Pancreas (tissue), 10 donors: Measurements from ENCODE around the gene EXOC7. TPM values are rescaled to one million over a fixed set of nuclear protein-coding genes. Genes with fewer than 3 reads are reported as not detected.

Source experiments
- ATAC-seq, 4 donors: fragments of 200-7000 bp; cut with Tn5 transposase; one replicate each; pipeline versions ENCODE4 v1.8.0 to v1.9.1; 2020; ENCODE audit warnings: mild to moderate bottlenecking in 4 of 4, moderate library complexity in 4 of 4
- DNase-seq, 6 donors: peaks; one replicate each; pipeline ENCODE4 v3.0.0-alpha.2; 2020
- FAIRE-seq: peaks from 2 replicates; lab custom pipeline; 2012; peaks lifted over from hg19 to GRCh38; lab: Jason Lieb, UNC
- H3K27ac ChIP-seq, 4 donors: fragments of 200-600 bp; sonication (generic); 1 replicate in 3 of 4; 2 replicates in 1 of 4; pipeline versions ENCODE4 v1.5.0 to v1.8.0; 2020
- H3K27me3 ChIP-seq, 4 donors: fragments of 200-600 bp; one replicate each; pipeline ENCODE4 v1.8.0; 2021
- H3K36me3 ChIP-seq, 3 donors: fragments of 200-600 bp; sonication (generic) in 1 of 3; one replicate each; pipeline versions ENCODE4 v1.5.0 to v1.8.0; 2020 to 2021
- H3K4me1 ChIP-seq, 3 donors: fragments of 200-600 bp; one replicate each; pipeline ENCODE4 v1.8.0; 2021
- H3K4me3 ChIP-seq, 4 donors: fragments of 200-600 bp; sonication (generic) in 2 of 4; one replicate each; pipeline versions ENCODE4 v1.5.0 to v1.8.0; 2020 to 2021
- H3K9me3 ChIP-seq, 4 donors: fragments of 200-600 bp; one replicate each; pipeline ENCODE4 v1.8.0; 2021
- CTCF ChIP-seq, 4 donors: fragments of 200-600 bp; sonication (generic) in 3 of 4; IDR thresholded peaks; one replicate each; pipeline versions ENCODE4 v1.5.0 to v1.8.0; 2021; ENCODE audit warnings: antibody characterized with exemption in 4 of 4
- WGBS, 2 donors: extraction: QIAGEN DNeasy Blood & Tissue Kit; methylation state at CpG; one replicate each; pipeline ENCODE4 v1.1.7; 2013; 5-methylcytosine and 5-hydroxymethylcytosine counted together
- intact Hi-C, 3 donors: fragments of 100-400 bp; cut with DNase I; formaldehyde crosslinking; loops; one replicate each; pipeline versions ENCODE4 v1.11.1 to v1.14.2; 2022
- polyA plus RNA-seq, 2 donors: library from polyadenylated mRNA; stranded (reverse); fragments of 200-250 nt; gene quantifications; one replicate each; pipeline ENCODE4 v1.2.3, GENCODE V29; 2013
- total RNA-seq, 6 donors: library from RNA; stranded (reverse); fragmentation: NEBNext Ultra II Directional in 4 of 6; extraction: Animal tissue kit (Norgen Biotek cat#: 25700) in 4 of 6; gene quantifications; one replicate each; pipeline versions ENCODE4 v1.2.1 to v1.2.4, GENCODE V29; 2021 to 2023
- donor health status: healthy with polysubstance abuse.
- donor health status: DM: no; HTN: no; CAD: no; lungs with moderate emphysema.
- donor health status: DM: no; HTN: no; CAD: no.
- donor health status: control.
- donor health status: control.
- donor health status: Bipolar disorder and iron deficiency.
- donor health status: DM: yes; HTN: yes; CAD: no.
- donor health status: DM: no; HTN: no; CAD: no.
- donor health status: DM: no; HTN: no; CAD: no.
- donor health status: DM: yes; HTN: yes; CAD: no.

The EXOC7 gene
- total and polyA plus RNA-seq, 8 donors = 38.4 to 103 (median 56.6) TPM

GRCh38 chr17:76092526-76093413 is 10.8 kb downstream of the EXOC7 start:
- FAIRE-seq (no peak), ATAC-seq (no peak), DNase-seq (no peak)
- no peaks in the 10 kb centered on the region for H3K4me1 ChIP-seq
- no peak overlapping the region for H3K4me3 ChIP-seq
- H3K36me3 ChIP-seq = peaks cover 0 to 71% (median 24%) of the 10 kb centered on the region in 3 donors
- intact Hi-C loops = no loop called here
- no peak for TF ChIP-seq CTCF (IDR thresholded peaks at IDR 0.05)
- no peaks in the 10 kb centered on the region for H3K9me3 ChIP-seq
- 93 to 95% methylated on average over 20 of the region's 20 CpGs for WGBS, 2 donors
- H3K27ac ChIP-seq = no peak overlapping the region
- H3K27me3 ChIP-seq = no peaks in the 10 kb centered on the region

- H3K4me1 ChIP-seq = no peaks in the 10 kb centered on the region
- DNase-seq = peak in 2 of 6 donors; percentile 35 to 57
- 82 to 86% methylated on average over 23 of the region's 23 CpGs for WGBS, 2 donors
- H3K4me3 ChIP-seq = no peak overlapping the region
- intact Hi-C loops = no loop called here
- peaks cover 0 to 70% (median 28%) of the 10 kb centered on the region in 3 donors for H3K36me3 ChIP-seq
- H3K27me3 ChIP-seq = no peaks in the 10 kb centered on the region
- no peaks in the 10 kb centered on the region for H3K9me3 ChIP-seq
- ATAC-seq = no peak
- no peak for TF ChIP-seq CTCF (IDR thresholded peaks at IDR 0.05)
- no peak for FAIRE-seq
- H3K27ac ChIP-seq = no peak overlapping the region
Measured at GRCh38 chr17:76091526-76092286, 11.9 kb downstream of the EXOC7 start.

GRCh38 chr17:76090517-76091129 is 13.0 kb downstream of the EXOC7 start:
- no peak for TF ChIP-seq CTCF (IDR thresholded peaks at IDR 0.05)
- Histone ChIP-seq H3K27ac (no peak overlapping the region), H3K9me3 (no peaks in the 10 kb centered on the region), H3K4me3 (no peak overlapping the region), H3K36me3 (peaks cover 0 to 70% (median 29%) of the 10 kb centered on the region in 3 donors), H3K4me1 (no peaks in the 10 kb centered on the region), H3K27me3 (no peaks in the 10 kb centered on the region)
- FAIRE-seq = no peak
- 91 to 92% methylated on average over 17 of the region's 17 CpGs for WGBS, 2 donors
- peak in 1 of 6 donors; percentile 56 for DNase-seq
- ATAC-seq = no peak
- intact Hi-C loops = no loop called here

GRCh38 chr17:76089680-76090516 is 13.7 kb downstream of the EXOC7 start:
- no peaks in the 10 kb centered on the region for H3K9me3 ChIP-seq
- FAIRE-seq (no peak), DNase-seq (peak in 1 of 6 donors; percentile 64), ATAC-seq (no peak)
- no peak for TF ChIP-seq CTCF (IDR thresholded peaks at IDR 0.05)
- no peak overlapping the region for H3K4me3 ChIP-seq
- WGBS, 2 donors = 91 to 92% methylated on average over 30 to 32 of the region's 32 CpGs
- intact Hi-C loops = no loop called here
- H3K4me1 ChIP-seq = no peaks in the 10 kb centered on the region
- H3K36me3 ChIP-seq = peaks cover 0 to 73% (median 34%) of the 10 kb centered on the region in 3 donors
- no peaks in the 10 kb centered on the region for H3K27me3 ChIP-seq
- no peak overlapping the region for H3K27ac ChIP-seq
